B cell (primary cell): ENCODE measurements around the gene CFAP221. TPM values are rescaled to one million over a fixed set of nuclear protein-coding genes. Genes with fewer than 3 reads are reported as not detected.

ENCODE experiments used
- ATAC-seq: fragments of 200-7000 bp; cut with Tn5 transposase; one replicate; pipeline ENCODE4 v1.10.0; 2021; ENCODE audit warnings: low read depth, mild to moderate bottlenecking, moderate number of reproducible peaks, moderate library complexity
- CTCF ChIA-PET: fragments of 350-600 bp; sonication (Branson Sonifier 250); formaldehyde crosslinking; loops from one replicate; lab custom pipeline; 2021; ENCODE audit warnings: antibody characterized with exemption, inconsistent platforms; lab: Charles Lee
- POLR2A ChIA-PET: fragments of 350-600 bp; sonication (Branson Sonifier 250); formaldehyde crosslinking; loops from one replicate; lab custom pipeline; 2021; ENCODE audit warnings: antibody characterized with exemption; lab: Charles Lee
- DNase-seq: peaks from one replicate; pipeline ENCODE4 v3.0.0; 2013
- H2AFZ ChIP-seq: 2 replicates; pipeline ENCODE4 v1.6.1; 2012; ENCODE audit warnings: mild to moderate bottlenecking, low read depth, low read length; ENCODE audit not compliant: insufficient read depth, poor library complexity, severe bottlenecking
- H3K27ac ChIP-seq, 2 donors: 1 replicate in 1 of 2; 2 replicates in 1 of 2; pipeline ENCODE4 v1.5.1; 2012 to 2013; ENCODE audit warnings: low read length in 2 of 2, mild to moderate bottlenecking in 2 of 2, moderate library complexity in 1 of 2
- H3K27me3 ChIP-seq, 4 experiments: fragments of 200-600 bp in 1 of 4; sonication (generic) in 1 of 4; replicated peaks in 1 of 4; 1 replicate in 2 of 4; 2 replicates in 2 of 4; pipeline versions ENCODE4 v1.6.1 to v1.7.0; 2013 to 2016; ENCODE audit warnings: low read length in 3 of 4, mild to moderate bottlenecking in 2 of 4, mixed read lengths in 1 of 4, moderate library complexity in 1 of 4; ENCODE audit not compliant: insufficient read depth in 4 of 4, control insufficient read depth in 3 of 4; ENCODE audit errors: control extremely low read depth in 1 of 4
- H3K36me3 ChIP-seq, 2 experiments: replicated peaks in 1 of 2; 1 replicate in 1 of 2; 2 replicates in 1 of 2; pipeline versions ENCODE4 v1.6.1 to v1.7.1; 2013; ENCODE audit warnings: low read length in 1 of 2; ENCODE audit not compliant: insufficient read depth in 2 of 2, control insufficient read depth in 1 of 2; ENCODE audit errors: control extremely low read depth in 1 of 2, extremely low read depth in 1 of 2
- H3K4me1 ChIP-seq, 2 donors: fragments of 200-600 bp in 1 of 2; sonication (generic) in 1 of 2; 1 replicate in 1 of 2; 2 replicates in 1 of 2; pipeline versions ENCODE4 v1.5.1 to v1.6.1; 2013 to 2017; ENCODE audit warnings: low read length in 2 of 2; ENCODE audit not compliant: control insufficient read depth in 2 of 2, insufficient read depth in 2 of 2
- H3K4me2 ChIP-seq: replicated peaks from 2 replicates; pipeline ENCODE3; 2012; ENCODE audit warnings: mild to moderate bottlenecking, low read depth, low read length; ENCODE audit not compliant: poor library complexity, severe bottlenecking
- H3K4me3 ChIP-seq, 5 experiments: fragments of 200-600 bp in 1 of 5; sonication (generic) in 1 of 5; 1 replicate in 3 of 5; 2 replicates in 2 of 5; pipeline versions ENCODE4 v1.5.1 to v1.7.0; 2011 to 2016; ENCODE audit warnings: low read length in 4 of 5, mild to moderate bottlenecking in 4 of 5, low read depth in 2 of 5, control low read depth in 1 of 5, moderate library complexity in 1 of 5; ENCODE audit not compliant: insufficient read depth in 1 of 5; ENCODE audit errors: control extremely low read depth in 1 of 5, extremely low read depth in 1 of 5
- H3K79me2 ChIP-seq: fragments of 200-600 bp; sonication (generic); one replicate; pipeline ENCODE4 v1.6.0; 2016; ENCODE audit warnings: low read length; ENCODE audit not compliant: control insufficient read depth, insufficient read depth
- H3K9ac ChIP-seq: fragments of 200-600 bp; sonication (generic); 2 replicates; pipeline ENCODE4 v1.6.1; 2017; ENCODE audit warnings: mild to moderate bottlenecking, low read length, moderate library complexity
- H3K9me3 ChIP-seq, 3 donors: one replicate each; pipeline versions ENCODE4 v1.6.1 to v1.7.1; 2013; ENCODE audit warnings: low read length in 2 of 3; ENCODE audit not compliant: control insufficient read depth in 2 of 3, insufficient read depth in 1 of 3; ENCODE audit errors: control extremely low read depth in 1 of 3
- H4K20me1 ChIP-seq: 2 replicates; pipeline ENCODE4 v1.6.0; 2012; ENCODE audit warnings: mild to moderate bottlenecking, low read length; ENCODE audit not compliant: insufficient read depth, control insufficient read depth, poor library complexity, severe bottlenecking
- H3K27ac Mint-ChIP-seq: one replicate; pipeline ENCODE4 v1.8.0; 2021; ENCODE audit warnings: mixed read lengths
- H3K27me3 Mint-ChIP-seq: one replicate; pipeline ENCODE4 v1.8.0; 2021; ENCODE audit warnings: mixed read lengths
- H3K4me1 Mint-ChIP-seq: one replicate; pipeline ENCODE4 v1.8.0; 2021; ENCODE audit warnings: mixed read lengths
- H3K4me3 Mint-ChIP-seq: one replicate; pipeline ENCODE4 v1.8.0; 2021; ENCODE audit warnings: mixed read lengths
- H3K9me3 Mint-ChIP-seq: one replicate; pipeline ENCODE4 v1.8.0; 2022; ENCODE audit warnings: mixed read lengths; ENCODE audit not compliant: insufficient read depth
- CTCF ChIP-seq: fragments of 200-600 bp; IDR thresholded peaks from one replicate; pipeline ENCODE4 v1.8.0; 2022; ENCODE audit warnings: antibody characterized with exemption, mild to moderate bottlenecking
- EZH2 ChIP-seq: IDR thresholded peaks from 2 replicates; pipeline ENCODE4 v1.6.1; 2012; ENCODE audit warnings: borderline replicate concordance, low read depth, mild to moderate bottlenecking, moderate library complexity, low read length; ENCODE audit not compliant: insufficient read depth, poor library complexity, severe bottlenecking
- WGBS: methylation state at CpG from one replicate; pipeline ENCODE4 v1.1.5; 2013; ENCODE audit warnings: missing lambda C conversion rate; ENCODE audit not compliant: insufficient coverage; 5-methylcytosine and 5-hydroxymethylcytosine counted together
- intact Hi-C: fragments of 100-400 bp; cut with micrococcal nuclease; formaldehyde crosslinking; loops from one replicate; pipeline ENCODE4 v1.10.0; 2022
- polyA plus RNA-seq: library from polyadenylated mRNA; depleted of rRNA; stranded (reverse); fragments of >200 nt; gene quantifications from 2 replicates; pipeline ENCODE4 v1.2.3, GENCODE V29; 2012
- total RNA-seq, 2 donors: library from RNA; stranded (reverse); fragments of 120-200 nt in 1 of 2; gene quantifications; 1 replicate in 1 of 2; 2 replicates in 1 of 2; pipeline versions ENCODE4 v1.2.3 to v1.2.4, GENCODE V29; 2013 to 2022

Gene CFAP221
- total and polyA plus RNA-seq, 2 donors (not counting 1 experiment from before 2014, with no cell fraction given), result not detected

DNA sequence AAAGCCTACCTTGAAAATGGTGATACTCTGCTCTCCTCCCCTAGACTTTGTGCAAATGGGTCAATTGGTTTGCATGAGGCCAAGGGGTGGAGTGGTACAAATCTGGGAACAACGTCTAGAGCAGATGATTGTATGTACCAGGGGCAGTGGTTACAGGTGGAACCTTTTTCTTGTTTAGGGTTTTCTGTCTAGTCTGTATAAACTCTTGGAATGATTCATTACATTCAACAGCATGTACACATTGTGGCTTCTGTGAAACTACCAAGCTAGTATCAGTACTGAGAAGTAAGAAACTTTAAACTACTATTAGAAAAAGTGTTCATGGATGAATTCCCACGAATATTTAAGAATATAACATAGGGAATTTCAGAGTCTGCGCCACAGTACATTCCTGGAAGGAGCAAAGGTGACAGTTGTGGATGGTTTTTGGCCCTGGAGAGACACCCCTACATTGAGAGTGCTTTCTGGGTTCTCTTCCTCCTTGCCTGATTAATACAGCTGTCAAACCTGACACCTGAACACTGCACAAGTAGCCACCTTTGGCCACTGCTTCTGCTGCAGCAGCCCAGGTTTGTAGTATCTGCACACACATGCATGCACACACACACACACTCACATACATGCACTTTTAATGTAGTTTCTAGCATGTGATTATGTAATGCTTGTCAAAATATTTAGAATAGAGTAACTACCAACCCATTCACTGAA lies 30.0 kb downstream of the CFAP221 start:
- Mint-ChIP-seq H3K27ac (no peak overlapping the region), H3K27me3 (peaks cover 19% of the 10 kb centered on the region), H3K4me1 (no peaks in the 10 kb centered on the region), H3K9me3 (peaks cover 2% of the 10 kb centered on the region), H3K4me3 (no peak overlapping the region)
- DNase-seq (no peak), ATAC-seq (no peak)
- Histone ChIP-seq H3K27me3 (peaks cover 0 to 5% (median 1%) of the 10 kb centered on the region in 4 experiments), H4K20me1 (no peaks in the 10 kb centered on the region), H3K27ac (no peak overlapping the region), H3K9ac (no peak overlapping the region), H3K4me3 (no peak overlapping the region), H3K4me2 (no peak overlapping the region), H3K9me3 (peaks cover 0 to 3% (median 1%) of the 10 kb centered on the region in 3 donors), H3K79me2 (no peaks in the 10 kb centered on the region), H3K4me1 (no peaks in the 10 kb centered on the region), H2AFZ (no peak overlapping the region), H3K36me3 (no peaks in the 10 kb centered on the region)
- no CpG with 5 or more reads among the region's 3 CpGs for WGBS
- intact Hi-C loops, result no loop called here
- ChIA-PET POLR2A (no interaction called here), CTCF (no interaction called here)
- no peak for TF ChIP-seq EZH2
- no peak for TF ChIP-seq CTCF

DNA sequence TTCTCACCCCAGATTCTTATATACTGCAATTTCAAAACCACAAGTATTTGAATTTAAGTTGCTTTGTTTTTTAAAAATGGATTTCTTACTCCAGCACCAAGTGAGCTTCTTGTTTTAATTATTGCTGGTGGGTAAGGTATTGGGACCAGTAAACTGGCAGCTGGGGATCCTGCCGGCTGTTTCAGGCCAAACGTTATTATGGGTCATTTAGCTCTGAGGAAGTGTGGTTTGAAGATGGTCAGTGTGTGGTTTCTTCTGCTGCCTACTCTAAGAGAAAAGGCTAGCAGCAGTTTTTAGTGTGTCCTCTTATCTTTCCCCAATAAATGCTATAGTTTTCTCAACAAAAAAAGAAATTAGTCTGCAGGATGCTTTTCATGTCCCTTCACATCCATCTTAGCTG lies 30.6 kb downstream of the CFAP221 start:
- Mint-ChIP-seq H3K27me3 (peaks cover 14% of the 10 kb centered on the region), H3K27ac (no peak overlapping the region), H3K4me3 (no peak overlapping the region), H3K9me3 (peaks cover 2% of the 10 kb centered on the region), H3K4me1 (no peaks in the 10 kb centered on the region)
- peaks cover 0 to 5% (median 1%) of the 10 kb centered on the region in 4 experiments for H3K27me3 ChIP-seq
- TF ChIP-seq EZH2 (no peak), CTCF (no peak)
- no peak overlapping the region for H3K4me3 ChIP-seq
- peaks cover 0 to 3% (median 1%) of the 10 kb centered on the region in 3 donors for H3K9me3 ChIP-seq
- no peak overlapping the region for H3K27ac ChIP-seq
- H3K4me1 ChIP-seq, result no peaks in the 10 kb centered on the region
- DNase-seq (no peak), ATAC-seq (no peak)
- WGBS, result 33% methylated on average over 1 of the region's 2 CpGs
- H4K20me1 ChIP-seq, result no peaks in the 10 kb centered on the region
- no peaks in the 10 kb centered on the region for H3K79me2 ChIP-seq
- no peaks in the 10 kb centered on the region for H3K36me3 ChIP-seq
- ChIA-PET CTCF (no interaction called here), POLR2A (no interaction called here)
- H2AFZ ChIP-seq, result no peak overlapping the region
- no peak overlapping the region for H3K4me2 ChIP-seq
- no peak overlapping the region for H3K9ac ChIP-seq
- intact Hi-C loops, result no loop called here
